HG02798 (cell line): ENCODE results near the gene ANAPC7.

Experiments used
- ATAC-seq: cut with Tn5 transposase; IDR thresholded peaks from one replicate; pipeline ENCODE4 v1.9.1; 2021; ENCODE audit warnings: mild to moderate bottlenecking; ENCODE audit not compliant: unreplicated experiment, poor library complexity

ANAPC7 gene

DNA sequence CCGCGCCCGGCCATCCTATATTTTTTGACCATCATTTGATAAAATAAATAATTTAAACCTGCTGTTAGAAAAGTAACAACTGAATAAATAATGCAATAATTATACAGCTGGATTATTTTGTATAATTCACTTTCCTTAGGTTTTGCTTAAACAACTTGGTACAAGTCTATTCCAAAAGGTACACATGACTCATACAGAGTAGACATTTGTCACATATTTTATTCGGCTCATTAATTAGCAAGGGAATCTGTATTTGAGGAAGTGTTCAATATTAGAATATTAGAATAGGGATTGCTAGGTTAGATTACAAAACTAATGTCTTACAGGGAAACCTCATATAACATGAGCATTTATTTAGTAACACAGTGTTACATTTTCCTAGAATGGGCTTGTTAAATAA lies 73.8 kb downstream of the ANAPC7 start:
- ATAC-seq: no peak
